Naive thymus-derived CD8-positive, alpha-beta T cell (primary cell): ENCODE results near the gene LATS2. TPM values are rescaled to one million over a fixed set of nuclear protein-coding genes. Genes with fewer than 3 reads are reported as not detected.

ENCODE experiments used
- ATAC-seq, 2 donors: fragments of 150-1000 bp; cut with Tn5 transposase in 1 of 2; sonication (Bioruptor Pico), chemical (Tn5 transposase) in 1 of 2; 1 replicate in 1 of 2; 2 replicates in 1 of 2; pipeline ENCODE4 v1.10.0; 2021; ENCODE audit warnings: mild to moderate bottlenecking in 2 of 2, moderate library complexity in 2 of 2
- POLR2A ChIA-PET: fragments of 350-600 bp; sonication (Branson Sonifier 250); formaldehyde crosslinking; loops from one replicate; lab custom pipeline; 2021; ENCODE audit warnings: antibody characterized with exemption; lab: Charles Lee
- DNase-seq, 10 donors: peaks; one replicate each; pipeline versions ENCODE4 v3.0.0 to v3.0.0-alpha.2; 2020 to 2022
- H3K27ac Mint-ChIP-seq, 10 donors: one replicate each; pipeline ENCODE4 v1.8.0; 2020 to 2022; ENCODE audit warnings: mild to moderate bottlenecking in 10 of 10, mixed read lengths in 10 of 10, moderate library complexity in 4 of 10, inconsistent platforms in 1 of 10
- H3K27me3 Mint-ChIP-seq, 5 donors: one replicate each; pipeline ENCODE4 v1.8.0; 2021 to 2022; ENCODE audit warnings: mixed read lengths in 5 of 5
- H3K36me3 Mint-ChIP-seq, 3 donors: one replicate each; pipeline ENCODE4 v1.8.0; 2020 to 2022; ENCODE audit warnings: mixed read lengths in 3 of 3, mild to moderate bottlenecking in 2 of 3, inconsistent platforms in 1 of 3
- H3K4me1 Mint-ChIP-seq, 4 donors: one replicate each; pipeline ENCODE4 v1.8.0; 2021 to 2022; ENCODE audit warnings: mixed read lengths in 4 of 4
- H3K4me3 Mint-ChIP-seq, 10 donors: one replicate each; pipeline ENCODE4 v1.8.0; 2020 to 2022; ENCODE audit warnings: mild to moderate bottlenecking in 10 of 10, mixed read lengths in 10 of 10, moderate library complexity in 6 of 10, inconsistent platforms in 1 of 10
- H3K9me3 Mint-ChIP-seq, 9 donors: one replicate each; pipeline ENCODE4 v1.8.0; 2020 to 2022; ENCODE audit warnings: mixed read lengths in 9 of 9, mild to moderate bottlenecking in 3 of 9, inconsistent platforms in 1 of 9, moderate library complexity in 1 of 9
- polyA plus RNA-seq, 3 donors: library from polyadenylated mRNA; unstranded; fragments of 300-500 nt; fragmentation: Illumina TruSeq; gene quantifications; one replicate each; pipeline ENCODE4 v1.2.3, GENCODE V29; 2021
- total RNA-seq, 8 experiments: library from RNA in 2 of 8; stranded (reverse) in 2 of 8; gene quantifications; one replicate each; pipeline ENCODE4 v1.2.3 and lab custom pipeline; 2021 to 2026

Gene LATS2
- total and polyA plus RNA-seq, 5 experiments from 2014 or later, result 0.06 to 0.70 (median 0.38) TPM; not detected in 1

- Mint-ChIP-seq H3K9me3 (no peaks in the 10 kb centered on the region), H3K4me3 (peak overlapping the region in 1 of 10 donors; percentile 61), H3K27ac (no peak overlapping the region), H3K36me3 (peaks cover 0 to 2% (median 0%) of the 10 kb centered on the region in 3 donors), H3K27me3 (peaks cover 0 to 13% (median 0%) of the 10 kb centered on the region in 5 donors), H3K4me1 (peaks cover 0 to 12% (median 2%) of the 10 kb centered on the region in 4 donors)
- ATAC-seq, result no peak
- DNase-seq, result no peak
- POLR2A ChIA-PET, result no interaction called here
Measured at GRCh38 chr13:20991741-20992520, 69.5 kb downstream of the LATS2 start.

GRCh38 chr13:20990910-20991525 lies 70.4 kb downstream of the LATS2 start:
- peaks cover 0 to 2% (median 0%) of the 10 kb centered on the region in 3 donors for H3K36me3 Mint-ChIP-seq
- peak overlapping the region in 1 of 10 donors; percentile 32 for H3K27ac Mint-ChIP-seq
- no peaks in the 10 kb centered on the region for H3K9me3 Mint-ChIP-seq
- POLR2A ChIA-PET, result no interaction called here
- H3K4me1 Mint-ChIP-seq, result peaks cover 0 to 12% (median 3%) of the 10 kb centered on the region in 4 donors
- no peak overlapping the region for H3K4me3 Mint-ChIP-seq
- peaks cover 0 to 13% (median 0%) of the 10 kb centered on the region in 5 donors for H3K27me3 Mint-ChIP-seq
- DNase-seq (no peak), ATAC-seq (no peak)

- Mint-ChIP-seq H3K27ac (no peak overlapping the region), H3K4me1 (peaks cover 0 to 12% (median 3%) of the 10 kb centered on the region in 4 donors)
- POLR2A ChIA-PET, result no interaction called here
Measured at GRCh38 chr13:20989656-20990321, 71.6 kb downstream of the LATS2 start.

GRCh38 chr13:20988909-20989655 lies 72.3 kb downstream of the LATS2 start:
- H3K36me3 Mint-ChIP-seq, result peaks cover 0 to 2% (median 0%) of the 10 kb centered on the region in 3 donors
- ATAC-seq, result no peak
- H3K4me3 Mint-ChIP-seq, result no peak overlapping the region
- peaks cover 0 to 10% (median 3%) of the 10 kb centered on the region in 4 donors for H3K4me1 Mint-ChIP-seq
- no peak for DNase-seq
- no peaks in the 10 kb centered on the region for H3K9me3 Mint-ChIP-seq
- no peak overlapping the region for H3K27ac Mint-ChIP-seq
- POLR2A ChIA-PET, result no interaction called here
- peaks cover 0 to 13% (median 0%) of the 10 kb centered on the region in 5 donors for H3K27me3 Mint-ChIP-seq

More at GRCh38 chr13:20989656-20990321, 71.6 kb downstream of the LATS2 start:
- no peak for ATAC-seq
- Mint-ChIP-seq H3K27me3 (peaks cover 0 to 13% (median 0%) of the 10 kb centered on the region in 5 donors), H3K36me3 (peaks cover 0 to 2% (median 0%) of the 10 kb centered on the region in 3 donors), H3K4me3 (no peak overlapping the region), H3K9me3 (no peaks in the 10 kb centered on the region)
- DNase-seq, result no peak

- H3K36me3 Mint-ChIP-seq, result peaks cover 0 to 2% (median 0%) of the 10 kb centered on the region in 3 donors
- POLR2A ChIA-PET, result no interaction called here
- no peak for DNase-seq
- no peak overlapping the region for H3K4me3 Mint-ChIP-seq
- no peak overlapping the region for H3K27ac Mint-ChIP-seq
- ATAC-seq, result no peak
- H3K9me3 Mint-ChIP-seq, result no peaks in the 10 kb centered on the region
- H3K4me1 Mint-ChIP-seq, result peaks cover 0 to 6% (median 2%) of the 10 kb centered on the region in 4 donors
- H3K27me3 Mint-ChIP-seq, result peaks cover 0 to 12% (median 0%) of the 10 kb centered on the region in 5 donors
Measured at GRCh38 chr13:20988033-20988908, 73.1 kb downstream of the LATS2 start.

GRCh38 chr13:20987599-20987998 lies 73.8 kb downstream of the LATS2 start:
- no peak for ATAC-seq
- Mint-ChIP-seq H3K9me3 (no peaks in the 10 kb centered on the region), H3K4me1 (peaks cover 0 to 5% (median under 1%) of the 10 kb centered on the region in 4 donors), H3K27ac (no peak overlapping the region), H3K27me3 (peaks cover 0 to 10% (median 0%) of the 10 kb centered on the region in 5 donors), H3K4me3 (no peak overlapping the region), H3K36me3 (peaks cover 0 to 3% (median 0%) of the 10 kb centered on the region in 3 donors)
- no peak for DNase-seq
- POLR2A ChIA-PET, result no interaction called here

- H3K4me3 Mint-ChIP-seq, result no peak overlapping the region
- ATAC-seq, result no peak
- DNase-seq, result no peak
- H3K9me3 Mint-ChIP-seq, result no peaks in the 10 kb centered on the region
- no peak overlapping the region for H3K27ac Mint-ChIP-seq
- H3K36me3 Mint-ChIP-seq, result peaks cover 0 to 10% (median 0%) of the 10 kb centered on the region in 3 donors
- peaks cover 0 to 1% (median 0%) of the 10 kb centered on the region in 4 donors for H3K4me1 Mint-ChIP-seq
- POLR2A ChIA-PET, result no interaction called here
- H3K27me3 Mint-ChIP-seq, result no peaks in the 10 kb centered on the region
Measured at GRCh38 chr13:20984879-20985278, 76.5 kb downstream of the LATS2 start.

- DNase-seq (no peak), ATAC-seq (no peak)
- H3K4me1 Mint-ChIP-seq, result peaks cover 0 to 1% (median 0%) of the 10 kb centered on the region in 4 donors
- no peak overlapping the region for H3K27ac Mint-ChIP-seq
- no peak overlapping the region for H3K4me3 Mint-ChIP-seq
- H3K9me3 Mint-ChIP-seq, result no peaks in the 10 kb centered on the region
- H3K36me3 Mint-ChIP-seq, result peaks cover 0 to 10% (median 0%) of the 10 kb centered on the region in 3 donors
- POLR2A ChIA-PET, result no interaction called here
- no peaks in the 10 kb centered on the region for H3K27me3 Mint-ChIP-seq
Measured at GRCh38 chr13:20983386-20983785, 78.0 kb downstream of the LATS2 start.

GRCh38 chr13:20981370-20982095 lies 79.9 kb downstream of the LATS2 start:
- DNase-seq (no peak), ATAC-seq (no peak)
- Mint-ChIP-seq H3K9me3 (no peaks in the 10 kb centered on the region), H3K36me3 (peaks cover 0 to 10% (median 0%) of the 10 kb centered on the region in 3 donors), H3K27me3 (no peaks in the 10 kb centered on the region), H3K4me1 (peaks cover 0 to 1% (median 0%) of the 10 kb centered on the region in 4 donors), H3K4me3 (no peak overlapping the region), H3K27ac (peak overlapping the region in 1 of 10 donors; percentile 43)
- POLR2A ChIA-PET, result no interaction called here

GRCh38 chr13:20980899-20981298 lies 80.5 kb downstream of the LATS2 start:
- Mint-ChIP-seq H3K9me3 (no peaks in the 10 kb centered on the region), H3K27ac (no peak overlapping the region)
- POLR2A ChIA-PET, result no interaction called here

GRCh38 chr13:20980430-20980829 lies 81.0 kb downstream of the LATS2 start:
- H3K27ac Mint-ChIP-seq, result no peak overlapping the region
- H3K36me3 Mint-ChIP-seq, result peaks cover 0 to 10% (median 0%) of the 10 kb centered on the region in 3 donors
- no peaks in the 10 kb centered on the region for H3K4me1 Mint-ChIP-seq
- H3K9me3 Mint-ChIP-seq, result no peaks in the 10 kb centered on the region
- ATAC-seq (no peak), DNase-seq (no peak)
- H3K27me3 Mint-ChIP-seq, result no peaks in the 10 kb centered on the region
- POLR2A ChIA-PET, result no interaction called here
- H3K4me3 Mint-ChIP-seq, result no peak overlapping the region

More at GRCh38 chr13:20980899-20981298, 80.5 kb downstream of the LATS2 start:
- Mint-ChIP-seq H3K27me3 (no peaks in the 10 kb centered on the region), H3K4me3 (no peak overlapping the region), H3K4me1 (no peaks in the 10 kb centered on the region), H3K36me3 (peaks cover 0 to 10% (median 0%) of the 10 kb centered on the region in 3 donors)
- ATAC-seq (no peak), DNase-seq (no peak)
